Tibial nerve (tissue), 4 donors: ENCODE results near the gene RASSF1.

ENCODE experiments used
- EP300 ChIP-seq, 2 donors: sonication (generic); formaldehyde crosslinking; IDR thresholded peaks; one replicate each; pipeline ENCODE4 v1.6.1; 2017; ENCODE audit warnings: antibody characterized with exemption in 2 of 2, mild to moderate bottlenecking in 1 of 2
- POLR2A ChIP-seq, 2 donors: fragments of 450-650 bp; IDR thresholded peaks; one replicate each; pipeline ENCODE4 v1.6.1; 2017; ENCODE audit warnings: antibody characterized with exemption in 2 of 2, mild to moderate bottlenecking in 2 of 2, moderate library complexity in 2 of 2
- TF ChIP-seq, protein P1 (sequence below), 5 experiments: fragments of 200-600 bp in 3 of 5; fragments of 450-650 bp in 2 of 5; sonication (generic) in 3 of 5; IDR thresholded peaks; one replicate each; pipeline ENCODE4 v1.5.1; 2016 to 2019; ENCODE audit warnings: antibody characterized with exemption in 5 of 5, mild to moderate bottlenecking in 3 of 5, moderate library complexity in 2 of 5

DNA sequence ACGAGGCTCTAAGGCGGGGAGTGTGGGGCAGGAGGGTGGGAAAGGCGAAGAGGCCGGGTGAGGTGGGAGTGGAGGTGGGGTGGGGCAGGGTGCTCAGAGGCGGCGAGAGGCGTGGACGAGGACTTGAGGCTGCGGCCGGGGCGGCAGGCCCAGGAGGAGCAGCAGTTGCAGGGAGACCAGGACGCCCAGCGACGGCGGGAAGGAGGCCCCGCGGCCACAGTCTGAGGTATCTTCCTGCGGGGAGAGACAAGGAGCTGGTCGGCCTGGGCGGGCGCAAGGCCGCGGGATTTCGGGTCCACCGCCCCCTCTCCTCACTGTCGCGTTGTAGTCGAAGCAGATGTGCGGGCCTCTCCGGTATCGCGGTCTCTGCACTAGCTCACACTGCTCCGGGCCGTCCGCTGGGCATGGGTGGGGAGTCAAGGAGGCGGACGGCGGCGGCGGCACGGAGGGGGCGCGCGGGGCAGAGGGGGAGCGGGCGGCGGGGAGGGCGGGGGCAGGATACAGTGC lies 24.0 kb upstream of the RASSF1 start:
- TF ChIP-seq, protein P1, sequence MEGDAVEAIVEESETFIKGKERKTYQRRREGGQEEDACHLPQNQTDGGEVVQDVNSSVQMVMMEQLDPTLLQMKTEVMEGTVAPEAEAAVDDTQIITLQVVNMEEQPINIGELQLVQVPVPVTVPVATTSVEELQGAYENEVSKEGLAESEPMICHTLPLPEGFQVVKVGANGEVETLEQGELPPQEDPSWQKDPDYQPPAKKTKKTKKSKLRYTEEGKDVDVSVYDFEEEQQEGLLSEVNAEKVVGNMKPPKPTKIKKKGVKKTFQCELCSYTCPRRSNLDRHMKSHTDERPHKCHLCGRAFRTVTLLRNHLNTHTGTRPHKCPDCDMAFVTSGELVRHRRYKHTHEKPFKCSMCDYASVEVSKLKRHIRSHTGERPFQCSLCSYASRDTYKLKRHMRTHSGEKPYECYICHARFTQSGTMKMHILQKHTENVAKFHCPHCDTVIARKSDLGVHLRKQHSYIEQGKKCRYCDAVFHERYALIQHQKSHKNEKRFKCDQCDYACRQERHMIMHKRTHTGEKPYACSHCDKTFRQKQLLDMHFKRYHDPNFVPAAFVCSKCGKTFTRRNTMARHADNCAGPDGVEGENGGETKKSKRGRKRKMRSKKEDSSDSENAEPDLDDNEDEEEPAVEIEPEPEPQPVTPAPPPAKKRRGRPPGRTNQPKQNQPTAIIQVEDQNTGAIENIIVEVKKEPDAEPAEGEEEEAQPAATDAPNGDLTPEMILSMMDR (IDR thresholded peaks at IDR 0.05): no peak
- TF ChIP-seq POLR2A (IDR thresholded peaks at IDR 0.05) (no peak), EP300 (IDR thresholded peaks at IDR 0.05) (no peak)
